Right atrium auricular region (tissue), 2 donors: ENCODE measurements around the gene CFAP73. TPM values are rescaled to one million over a fixed set of nuclear protein-coding genes. Genes with fewer than 3 reads are reported as not detected.
"Not testable (repeated sequence)": the region's sequence is repeated elsewhere in the genome, so short reads cannot be mapped to it uniquely, and the experiment has no call there.

ENCODE experiments used
- DNase-seq: peaks from one replicate; pipeline ENCODE4 v3.0.0-alpha.2; 2019; ENCODE audit warnings: low spot score
- H3K27ac ChIP-seq, 2 donors: fragments of 200-600 bp; sonication (generic); 1 replicate in 1 of 2; 2 replicates in 1 of 2; pipeline ENCODE4 v1.5.1; 2016 to 2019
- H3K27me3 ChIP-seq, 2 donors: fragments of 200-600 bp; sonication (generic); one replicate each; pipeline versions ENCODE4 v1.5.1 to v1.6.0; 2017 to 2019
- H3K36me3 ChIP-seq: fragments of 200-600 bp; sonication (generic); one replicate; pipeline ENCODE4 v1.5.1; 2016
- H3K4me1 ChIP-seq, 2 donors: fragments of 200-600 bp; sonication (generic); one replicate each; pipeline versions ENCODE4 v1.5.1 to v1.6.0; 2017 to 2019
- H3K4me3 ChIP-seq, 2 donors: fragments of 200-600 bp; sonication (generic); 1 replicate in 1 of 2; 2 replicates in 1 of 2; pipeline ENCODE4 v1.5.1; 2017 to 2019; ENCODE audit warnings: mild to moderate bottlenecking in 1 of 2, moderate library complexity in 1 of 2
- H3K9me3 ChIP-seq, 2 donors: fragments of 200-600 bp; sonication (generic); one replicate each; pipeline ENCODE4 v1.5.1; 2019
- microRNA-seq, 2 donors: library from miRNA; unstranded; fragments of <30 nt; microRNA quantifications; one replicate each; pipeline ENCODE4, GENCODE V29; 2016 to 2017; ENCODE audit warnings: borderline number of aligned reads in 2 of 2, borderline replicate concordance in 1 of 2
- total RNA-seq, 2 donors: library from RNA; depleted of rRNA; stranded (reverse); fragments of >200 nt; gene quantifications; one replicate each; pipeline ENCODE4 v1.1.0, GENCODE V29; 2016
- TF ChIP-seq, protein P1 (sequence below), 2 donors: fragments of 200-600 bp; sonication (generic); IDR thresholded peaks; one replicate each; pipeline ENCODE4 v1.5.1; 2019; ENCODE audit warnings: antibody characterized with exemption in 2 of 2

The CFAP73 gene
- total RNA-seq, 2 donors from 2014 or later = not detected

DNA sequence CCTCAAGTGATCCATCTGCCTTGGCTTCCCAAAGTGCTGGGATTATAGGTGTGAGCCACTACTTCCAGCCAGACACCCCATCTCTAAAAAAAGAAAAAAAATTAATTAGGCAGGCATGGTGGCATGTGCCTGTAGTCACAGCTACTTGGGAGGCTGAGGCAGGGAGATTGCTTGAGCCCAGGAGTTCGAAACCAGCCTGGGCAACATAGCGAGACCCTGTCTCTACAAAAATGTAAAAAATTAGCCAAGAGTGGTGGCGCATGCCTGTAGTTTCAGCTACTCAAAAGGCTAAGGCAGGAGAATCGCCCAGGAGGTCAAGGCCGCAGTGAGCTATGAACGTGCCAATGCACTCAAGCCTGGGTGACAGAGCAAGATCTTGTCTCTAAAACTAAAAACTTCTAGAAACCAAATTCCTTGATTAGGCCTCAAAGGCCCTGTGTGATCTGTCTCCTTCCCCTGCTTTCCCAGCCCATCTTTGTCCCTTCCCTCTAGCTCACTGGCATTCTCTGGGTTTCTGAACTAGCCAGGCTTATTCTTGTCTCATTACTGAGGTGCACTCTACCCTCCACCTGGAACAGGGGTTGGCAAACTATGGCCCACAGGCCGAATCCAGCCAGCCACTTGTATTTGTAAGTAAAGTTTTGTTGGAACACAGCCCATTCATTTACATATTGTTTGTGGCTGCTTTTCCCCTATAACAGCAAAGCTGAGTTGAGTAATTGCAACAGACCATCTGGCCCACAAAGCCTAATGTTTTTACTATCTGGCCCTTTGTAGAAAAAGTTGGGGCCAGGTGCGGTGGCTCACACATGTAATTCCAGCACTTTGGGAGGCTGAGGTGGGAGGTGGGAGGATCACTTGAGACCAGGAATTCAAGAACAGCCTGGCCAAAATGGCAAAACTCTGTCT lies 54.6 kb downstream of the CFAP73 start:
- no peak overlapping the region for H3K4me3 ChIP-seq
- peak overlapping the region; percentile 3 to 40 for H3K27ac ChIP-seq
- H3K9me3 ChIP-seq = no peaks in the 10 kb centered on the region
- H3K27me3 ChIP-seq = no peaks in the 10 kb centered on the region
- TF ChIP-seq, protein P1, sequence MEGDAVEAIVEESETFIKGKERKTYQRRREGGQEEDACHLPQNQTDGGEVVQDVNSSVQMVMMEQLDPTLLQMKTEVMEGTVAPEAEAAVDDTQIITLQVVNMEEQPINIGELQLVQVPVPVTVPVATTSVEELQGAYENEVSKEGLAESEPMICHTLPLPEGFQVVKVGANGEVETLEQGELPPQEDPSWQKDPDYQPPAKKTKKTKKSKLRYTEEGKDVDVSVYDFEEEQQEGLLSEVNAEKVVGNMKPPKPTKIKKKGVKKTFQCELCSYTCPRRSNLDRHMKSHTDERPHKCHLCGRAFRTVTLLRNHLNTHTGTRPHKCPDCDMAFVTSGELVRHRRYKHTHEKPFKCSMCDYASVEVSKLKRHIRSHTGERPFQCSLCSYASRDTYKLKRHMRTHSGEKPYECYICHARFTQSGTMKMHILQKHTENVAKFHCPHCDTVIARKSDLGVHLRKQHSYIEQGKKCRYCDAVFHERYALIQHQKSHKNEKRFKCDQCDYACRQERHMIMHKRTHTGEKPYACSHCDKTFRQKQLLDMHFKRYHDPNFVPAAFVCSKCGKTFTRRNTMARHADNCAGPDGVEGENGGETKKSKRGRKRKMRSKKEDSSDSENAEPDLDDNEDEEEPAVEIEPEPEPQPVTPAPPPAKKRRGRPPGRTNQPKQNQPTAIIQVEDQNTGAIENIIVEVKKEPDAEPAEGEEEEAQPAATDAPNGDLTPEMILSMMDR (IDR thresholded peaks at IDR 0.05) = no peak
- no peaks in the 10 kb centered on the region for H3K36me3 ChIP-seq
- DNase-seq = no peak
- H3K4me1 ChIP-seq = peaks cover 0 to 24% of the 10 kb centered on the region in 2 donors

DNA sequence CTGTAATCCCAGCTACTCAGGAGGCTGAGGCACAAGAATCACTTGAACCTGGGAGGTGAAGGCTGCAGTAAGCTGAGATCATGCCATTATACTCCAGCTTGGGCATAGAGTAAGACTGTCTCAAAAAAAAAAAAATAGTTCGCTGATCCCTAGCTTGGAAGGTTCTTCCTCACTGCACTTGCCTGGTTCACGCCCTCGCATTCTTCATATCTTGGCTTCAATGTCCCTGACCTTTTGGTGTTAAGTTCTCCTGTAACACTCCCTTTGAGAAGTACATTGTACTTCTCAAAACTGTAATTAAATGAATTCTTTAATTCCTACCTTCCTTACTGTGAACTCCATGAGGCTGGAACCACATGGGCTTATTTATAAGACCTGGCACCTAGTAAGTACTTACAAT lies 55.3 kb downstream of the CFAP73 start:
- TF ChIP-seq, protein P1 (IDR thresholded peaks at IDR 0.05) = no peak
- Histone ChIP-seq H3K4me1 (peaks cover 0 to 30% of the 10 kb centered on the region in 2 donors), H3K27ac (peak overlapping the region; percentile 3 to 40), H3K4me3 (no peak overlapping the region), H3K36me3 (no peaks in the 10 kb centered on the region), H3K27me3 (no peaks in the 10 kb centered on the region), H3K9me3 (no peaks in the 10 kb centered on the region)
- DNase-seq = no peak

GRCh38 chr12:113206802-113207201 lies 57.3 kb downstream of the CFAP73 start:
- not testable (repeated sequence) for H3K9me3 ChIP-seq, DNase-seq, H3K27ac ChIP-seq, H3K27me3 ChIP-seq, H3K4me3 ChIP-seq, H3K36me3 ChIP-seq
- peaks cover 0 to 30% of the 10 kb centered on the region in 2 donors for H3K4me1 ChIP-seq

GRCh38 chr12:113207613-113208040 lies 58.1 kb downstream of the CFAP73 start:
- H3K4me1 ChIP-seq = peaks cover 0 to 30% of the 10 kb centered on the region in 2 donors
- H3K9me3 ChIP-seq = no peaks in the 10 kb centered on the region
- peak overlapping the region; percentile 66 to 71 for H3K27ac ChIP-seq
- DNase-seq = no peak
- no peak overlapping the region for H3K4me3 ChIP-seq
- H3K27me3 ChIP-seq = no peaks in the 10 kb centered on the region
- no peaks in the 10 kb centered on the region for H3K36me3 ChIP-seq
- TF ChIP-seq, protein P1 (IDR thresholded peaks at IDR 0.05) = no peak

DNA sequence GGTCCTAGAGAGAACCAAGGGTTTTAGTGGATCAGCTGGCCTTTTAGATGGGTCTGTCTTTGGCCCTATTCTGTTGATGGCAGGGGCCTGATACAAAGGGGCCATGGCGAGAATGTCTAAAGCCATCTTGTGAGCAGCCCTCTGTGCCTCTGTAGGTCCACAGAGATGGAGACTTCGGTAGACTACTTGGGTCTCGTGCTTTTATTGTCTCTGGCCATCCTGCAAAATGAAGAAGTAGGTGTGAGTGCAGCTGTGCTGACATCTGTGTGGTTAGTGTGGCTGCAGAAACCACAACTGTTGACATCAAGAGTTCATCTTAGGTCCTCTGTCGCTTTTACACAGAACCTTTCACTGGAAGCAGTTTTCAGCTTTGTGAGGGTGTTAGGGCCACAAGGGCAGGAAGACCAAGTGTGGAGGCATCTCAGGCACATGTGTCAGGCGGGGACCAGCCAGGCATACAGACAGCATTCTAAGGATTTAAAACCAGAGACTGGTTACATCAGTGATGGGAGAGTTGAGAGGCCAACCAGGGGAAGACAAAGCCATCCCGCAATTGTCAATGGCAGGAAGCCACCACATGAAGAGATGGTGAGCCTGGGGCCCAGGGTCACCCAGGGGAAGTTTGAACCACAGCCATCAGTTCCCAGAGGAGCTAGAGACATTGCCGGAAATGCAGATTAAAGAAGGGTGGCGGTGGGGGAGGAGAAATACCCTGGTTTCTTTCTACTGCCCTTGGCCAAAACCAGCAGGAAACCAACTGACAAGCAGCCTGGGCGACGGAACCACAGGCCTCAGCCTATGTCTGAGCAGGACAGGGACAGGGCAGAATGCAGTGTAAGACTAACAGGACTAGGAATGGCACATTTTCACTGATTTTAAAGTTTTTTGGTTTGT lies 58.8 kb downstream of the CFAP73 start:
- TF ChIP-seq, protein P1 (IDR thresholded peaks at IDR 0.05) = no peak
- H3K27me3 ChIP-seq = no peaks in the 10 kb centered on the region
- no peak for DNase-seq
- no peaks in the 10 kb centered on the region for H3K9me3 ChIP-seq
- peaks cover 0 to 30% of the 10 kb centered on the region in 2 donors for H3K4me1 ChIP-seq
- H3K36me3 ChIP-seq = no peaks in the 10 kb centered on the region
- peak overlapping the region; percentile 66 to 71 for H3K27ac ChIP-seq
- no peak overlapping the region for H3K4me3 ChIP-seq

Small RNAs within 50 kb of the gene (microRNA-seq; reads per million reads assigned to microRNA genes)
- gene MIR7106 = 0 reads per million in 2 donors

Other genes starting within 250 kb of the CFAP73 start
- 1 to 10 TPM; 4.0 to 8.4 TPM for gene OAS1, start 242.8 kb upstream of the CFAP73 start, total RNA-seq
- gene OAS3, start 211.2 kb upstream of the CFAP73 start, total RNA-seq = 1 to 10 TPM; 2.7 to 5.8 TPM
- 1 to 10 TPM; 6.0 to 6.8 TPM for gene OAS2, start 171.2 kb upstream of the CFAP73 start, total RNA-seq
- 1 to 10 TPM; 1.2 to 4.0 TPM for gene DTX1, start 93.0 kb upstream of the CFAP73 start, total RNA-seq
- gene RASAL1, start 14.0 kb upstream of the CFAP73 start, total RNA-seq = not detected
- gene DDX54, start 35.8 kb downstream of the CFAP73 start, total RNA-seq = 10 to 100 TPM; 35.1 to 38.0 TPM
- gene RITA1, start 36.0 kb downstream of the CFAP73 start, total RNA-seq = 10 to 100 TPM; 18.2 to 25.4 TPM
- 10 to 100 TPM; 57.3 to 58.7 TPM for gene TPCN1, start 71.7 kb downstream of the CFAP73 start, total RNA-seq
- gene SLC8B1, start 185.4 kb downstream of the CFAP73 start, total RNA-seq = 10 to 100 TPM; 17.1 to 18.8 TPM
- gene PLBD2, start 208.9 kb downstream of the CFAP73 start, total RNA-seq = 10 to 100 TPM; 38.2 to 43.0 TPM